ENCODE results near the gene SMYD2. TPM values are rescaled to one million over a fixed set of nuclear protein-coding genes. Genes with fewer than 3 reads are reported as not detected.
"Not testable (repeated sequence)": the region's sequence is repeated elsewhere in the genome, so short reads cannot be mapped to it uniquely, and the experiment has no call there.

Gene SMYD2
- polyA plus RNA-seq, 4 donors = 20.8 to 39.0 (median 21.3) TPM

DNA sequence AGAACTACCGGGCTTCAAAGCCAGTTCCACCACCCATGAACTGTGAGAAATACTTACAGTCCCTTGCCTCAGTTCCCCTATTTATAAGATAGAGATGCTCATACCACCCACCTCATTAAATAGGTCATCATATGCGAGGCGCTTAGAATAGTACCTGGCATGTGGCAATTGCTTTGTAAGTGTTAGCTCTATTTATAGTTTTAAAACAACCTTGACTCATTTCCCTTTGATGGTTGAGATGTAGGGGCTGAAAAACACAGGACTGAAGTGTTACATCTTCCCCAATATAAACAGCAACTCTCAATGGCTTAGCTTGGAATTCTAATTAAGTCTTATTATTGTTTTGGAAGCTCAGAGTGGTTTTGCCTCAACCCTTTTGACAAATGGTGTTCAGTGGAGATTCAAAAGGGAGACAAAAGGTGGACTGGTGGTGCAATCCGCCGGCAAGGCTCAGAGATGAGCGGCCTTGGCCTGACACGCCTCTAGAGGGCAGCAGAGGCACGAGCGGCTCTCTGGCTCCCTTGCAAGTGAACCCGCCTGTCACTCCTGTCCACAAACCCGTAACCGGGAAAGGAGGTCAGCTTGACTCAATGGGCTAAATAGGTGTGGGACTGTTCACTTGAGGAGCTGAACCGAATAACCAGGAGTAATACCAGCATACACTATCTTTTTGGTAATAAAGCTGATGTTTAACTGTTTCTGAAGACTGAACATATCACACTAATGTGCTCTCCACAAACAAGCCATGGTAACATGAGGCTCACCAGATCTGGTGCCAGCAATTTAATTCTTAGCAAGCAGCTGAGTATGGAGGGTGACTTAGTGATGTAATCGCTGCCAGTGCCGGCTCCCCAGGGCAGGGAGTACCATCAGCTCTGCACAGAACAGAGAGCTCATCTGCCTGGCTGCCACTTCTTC, 19.5 kb upstream of the SMYD2 start:
- Histone ChIP-seq H3K36me3 (ENCODE audit: control insufficient read depth in 3 of 3, insufficient read depth in 2 of 3, low read depth in 1 of 3, low read length in 3 of 3) (no peaks in the 10 kb centered on the region), H3K4me1 (ENCODE audit: control insufficient read depth in 3 of 3, insufficient read depth in 2 of 3, low read depth in 1 of 3, low read length in 2 of 3) (no peaks in the 10 kb centered on the region), H3K4me3 (ENCODE audit: low read depth in 1 of 3, low read length in 3 of 3) (no peak overlapping the region), H3K9me3 (ENCODE audit: control insufficient read depth in 2 of 2, insufficient read depth in 1 of 2, low read depth in 1 of 2, low read length in 1 of 2) (no peaks in the 10 kb centered on the region), H3K27ac (ENCODE audit: low read depth in 1 of 3, low read length in 2 of 3) (no peak overlapping the region), H3K27me3 (ENCODE audit: control insufficient read depth in 3 of 3, insufficient read depth in 3 of 3, low read length in 3 of 3) (peaks cover 3 to 8% (median 3%) of the 10 kb centered on the region in 3 donors)
- DNase-seq = peak; percentile 73 to 84
- 9 to 15% (median 11%) methylated on average over 15 of the region's 15 CpGs for WGBS, 3 donors
- no peak for FAIRE-seq

- DNase-seq = no peak
- Histone ChIP-seq H3K36me3 (ENCODE audit: control insufficient read depth in 3 of 3, insufficient read depth in 2 of 3, low read depth in 1 of 3, low read length in 3 of 3) (no peaks in the 10 kb centered on the region), H3K9me3 (ENCODE audit: control insufficient read depth in 2 of 2, insufficient read depth in 1 of 2, low read depth in 1 of 2, low read length in 1 of 2) (no peaks in the 10 kb centered on the region), H3K27ac (ENCODE audit: low read depth in 1 of 3, low read length in 2 of 3) (no peak overlapping the region), H3K4me1 (ENCODE audit: control insufficient read depth in 3 of 3, insufficient read depth in 2 of 3, low read depth in 1 of 3, low read length in 2 of 3) (no peaks in the 10 kb centered on the region), H3K4me3 (ENCODE audit: low read depth in 1 of 3, low read length in 3 of 3) (no peak overlapping the region), H3K27me3 (ENCODE audit: control insufficient read depth in 3 of 3, insufficient read depth in 3 of 3, low read length in 3 of 3) (peaks cover 3 to 6% (median 3%) of the 10 kb centered on the region in 3 donors)
- no peak for FAIRE-seq
- WGBS, 3 donors = 68 to 70% (median 69%) methylated on average over 4 of the region's 4 CpGs
Observed at GRCh38 chr1:214264196-214264595, 16.8 kb upstream of the SMYD2 start.

DNA sequence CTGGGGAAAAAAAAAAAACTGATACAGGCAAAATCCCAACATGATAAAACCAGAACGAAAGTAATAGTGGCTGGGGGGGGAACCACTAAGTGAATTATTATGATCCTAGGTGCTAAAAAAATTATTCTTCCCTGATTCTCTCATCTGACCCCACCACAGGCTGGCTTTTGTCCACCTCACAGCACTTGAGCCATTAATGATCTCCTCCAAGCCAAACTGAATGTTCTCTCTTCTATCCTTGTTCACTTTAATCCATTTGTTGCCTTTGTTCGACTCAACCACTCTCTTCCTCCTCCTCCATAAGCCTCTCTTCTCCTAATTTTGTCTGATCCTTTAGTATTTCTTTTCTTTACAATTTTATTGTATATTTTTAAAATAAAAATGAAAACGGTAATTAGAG, 16.0 kb upstream of the SMYD2 start:
- WGBS, 3 donors = 49 to 71% (median 51%) methylated on average over 3 of the region's 3 CpGs
- FAIRE-seq = no peak

DNA sequence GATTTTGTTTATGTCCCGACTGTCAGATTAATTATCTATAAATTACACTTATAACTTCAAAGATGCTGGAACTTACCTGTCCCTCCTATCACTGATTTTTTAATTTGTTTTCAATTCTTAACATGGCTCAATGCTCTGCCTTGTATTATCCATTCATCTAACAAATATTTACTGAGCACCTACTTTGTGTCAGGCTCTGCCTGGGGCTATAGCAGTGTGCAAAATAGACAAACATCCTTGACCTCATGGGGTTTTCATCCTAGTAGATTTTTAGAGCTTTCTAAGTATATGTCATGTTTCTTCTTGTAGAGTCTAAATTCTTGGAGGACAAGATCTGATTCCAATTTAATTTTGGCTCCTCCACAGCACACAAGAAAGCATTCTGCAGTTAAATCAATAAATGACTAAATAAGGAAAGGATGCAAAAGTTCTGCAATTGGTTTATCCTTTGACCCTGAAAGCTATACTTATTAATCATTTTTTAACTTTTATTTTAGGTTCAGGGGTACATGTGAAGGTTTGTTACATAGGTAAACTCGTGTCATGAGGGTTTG, 10.8 kb upstream of the SMYD2 start:
- H3K4me1 ChIP-seq (ENCODE audit: control insufficient read depth in 3 of 3, insufficient read depth in 2 of 3, low read depth in 1 of 3, low read length in 2 of 3) = no peaks in the 10 kb centered on the region
- no peak overlapping the region for H3K27ac ChIP-seq (ENCODE audit: low read depth in 1 of 3, low read length in 2 of 3)
- 36 to 66% (median 39%) methylated on average over 2 of the region's 2 CpGs for WGBS, 3 donors
- peaks cover 0 to 4% (median 0%) of the 10 kb centered on the region in 3 donors for H3K27me3 ChIP-seq (ENCODE audit: control insufficient read depth in 3 of 3, insufficient read depth in 3 of 3, low read length in 3 of 3)
- peaks cover 0 to 5% of the 10 kb centered on the region in 2 donors for H3K9me3 ChIP-seq (ENCODE audit: control insufficient read depth in 2 of 2, insufficient read depth in 1 of 2, low read depth in 1 of 2, low read length in 1 of 2)
- FAIRE-seq (no peak), DNase-seq (no peak)
- no peak overlapping the region for H3K4me3 ChIP-seq (ENCODE audit: low read depth in 1 of 3, low read length in 3 of 3)
- H3K36me3 ChIP-seq (ENCODE audit: control insufficient read depth in 3 of 3, insufficient read depth in 2 of 3, low read depth in 1 of 3, low read length in 3 of 3) = no peaks in the 10 kb centered on the region

More for the DNA sequence above, 16.0 kb upstream of the SMYD2 start:
- Histone ChIP-seq H3K27me3 (ENCODE audit: control insufficient read depth in 3 of 3, insufficient read depth in 3 of 3, low read length in 3 of 3) (peaks cover 3 to 6% (median 4%) of the 10 kb centered on the region in 3 donors), H3K27ac (ENCODE audit: low read depth in 1 of 3, low read length in 2 of 3) (no peak overlapping the region), H3K4me3 (ENCODE audit: low read depth in 1 of 3, low read length in 3 of 3) (no peak overlapping the region), H3K9me3 (ENCODE audit: control insufficient read depth in 2 of 2, insufficient read depth in 1 of 2, low read depth in 1 of 2, low read length in 1 of 2) (no peaks in the 10 kb centered on the region), H3K36me3 (ENCODE audit: control insufficient read depth in 3 of 3, insufficient read depth in 2 of 3, low read depth in 1 of 3, low read length in 3 of 3) (no peaks in the 10 kb centered on the region), H3K4me1 (ENCODE audit: control insufficient read depth in 3 of 3, insufficient read depth in 2 of 3, low read depth in 1 of 3, low read length in 2 of 3) (no peaks in the 10 kb centered on the region)
- no peak for DNase-seq

DNA sequence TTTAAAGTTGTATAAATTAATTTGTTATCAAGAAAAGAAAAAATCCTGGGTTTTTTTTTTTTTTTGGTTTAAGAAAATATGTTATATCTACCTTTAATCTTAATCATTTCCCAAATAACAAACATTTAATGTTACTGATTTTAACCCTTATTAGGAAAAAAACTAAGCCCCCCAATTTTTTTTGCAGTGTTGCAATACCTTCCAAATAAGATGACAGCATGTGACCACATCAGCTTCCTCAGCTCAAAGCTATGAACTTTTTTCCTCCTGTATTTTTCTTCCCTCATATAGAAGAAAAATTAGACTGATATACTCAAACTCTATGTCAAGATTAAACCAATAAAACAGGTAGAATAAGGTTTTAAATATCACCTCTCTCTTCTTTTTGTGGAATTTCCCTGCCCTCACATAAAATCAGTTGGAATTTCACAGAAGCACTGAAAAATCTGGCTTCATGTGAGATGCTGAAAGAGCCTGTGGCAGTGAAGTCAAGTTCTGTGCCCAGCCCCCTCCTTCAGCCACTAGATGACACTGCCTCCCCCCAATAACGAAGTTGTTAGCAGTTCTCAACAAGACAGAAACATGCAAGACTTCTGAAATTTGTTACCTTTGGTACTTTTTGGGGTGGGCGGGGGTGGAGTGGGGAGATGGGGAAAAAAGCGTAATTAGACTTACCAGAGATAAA, 9.6 kb upstream of the SMYD2 start:
- no peaks in the 10 kb centered on the region for H3K36me3 ChIP-seq (ENCODE audit: control insufficient read depth in 3 of 3, insufficient read depth in 2 of 3, low read depth in 1 of 3, low read length in 3 of 3)
- WGBS, 3 donors = 44 to 51% (median 48%) methylated on average over 3 of the region's 3 CpGs
- FAIRE-seq = no peak
- no peak overlapping the region for H3K4me3 ChIP-seq (ENCODE audit: low read depth in 1 of 3, low read length in 3 of 3)
- H3K27ac ChIP-seq (ENCODE audit: low read depth in 1 of 3, low read length in 2 of 3) = no peak overlapping the region
- H3K9me3 ChIP-seq (ENCODE audit: control insufficient read depth in 2 of 2, insufficient read depth in 1 of 2, low read depth in 1 of 2, low read length in 1 of 2) = peaks cover 0 to 9% of the 10 kb centered on the region in 2 donors
- no peak for DNase-seq
- H3K27me3 ChIP-seq (ENCODE audit: control insufficient read depth in 3 of 3, insufficient read depth in 3 of 3, low read length in 3 of 3) = peaks cover 0 to 4% (median 0%) of the 10 kb centered on the region in 3 donors
- no peaks in the 10 kb centered on the region for H3K4me1 ChIP-seq (ENCODE audit: control insufficient read depth in 3 of 3, insufficient read depth in 2 of 3, low read depth in 1 of 3, low read length in 2 of 3)

DNA sequence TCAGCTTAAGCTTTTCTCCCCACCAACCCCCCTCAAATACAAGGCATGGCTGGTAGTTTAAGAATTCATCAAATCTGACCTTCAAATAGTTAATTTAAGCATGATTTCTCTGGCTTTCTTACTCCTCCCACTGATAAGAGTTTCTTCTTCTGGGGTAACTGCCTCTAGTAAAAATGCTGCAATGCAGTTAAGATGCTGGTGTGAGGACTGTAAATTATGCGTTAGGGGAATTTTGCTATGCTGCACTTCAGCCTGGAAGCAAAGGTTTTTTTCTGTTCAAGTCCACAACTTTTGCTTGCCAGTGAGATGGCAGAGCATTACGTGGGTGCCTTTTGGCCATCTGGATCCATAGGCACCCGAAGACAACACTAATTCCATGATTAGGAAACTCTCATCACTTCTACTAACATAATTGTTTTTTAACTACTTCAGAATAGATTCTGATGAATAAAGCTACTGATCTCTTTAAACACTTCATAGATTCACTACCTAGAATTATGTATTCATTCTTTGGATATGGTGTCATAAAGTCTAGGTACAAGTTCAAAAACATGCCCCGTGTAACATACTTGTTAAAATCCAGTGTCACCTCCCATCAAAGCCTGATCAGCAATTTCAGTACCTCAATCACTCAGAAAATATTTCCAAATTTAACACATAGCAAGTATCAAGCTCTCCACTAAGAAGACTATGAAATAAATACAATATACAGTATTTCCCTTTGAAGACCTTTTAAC, 8.8 kb upstream of the SMYD2 start:
- Histone ChIP-seq H3K4me1 (ENCODE audit: control insufficient read depth in 3 of 3, insufficient read depth in 2 of 3, low read depth in 1 of 3, low read length in 2 of 3) (no peaks in the 10 kb centered on the region), H3K27me3 (ENCODE audit: control insufficient read depth in 3 of 3, insufficient read depth in 3 of 3, low read length in 3 of 3) (peaks cover 0 to 4% (median 0%) of the 10 kb centered on the region in 3 donors), H3K27ac (ENCODE audit: low read depth in 1 of 3, low read length in 2 of 3) (no peak overlapping the region), H3K9me3 (ENCODE audit: control insufficient read depth in 2 of 2, insufficient read depth in 1 of 2, low read depth in 1 of 2, low read length in 1 of 2) (peaks cover 0 to 9% of the 10 kb centered on the region in 2 donors), H3K36me3 (ENCODE audit: control insufficient read depth in 3 of 3, insufficient read depth in 2 of 3, low read depth in 1 of 3, low read length in 3 of 3) (no peaks in the 10 kb centered on the region), H3K4me3 (ENCODE audit: low read depth in 1 of 3, low read length in 3 of 3) (no peak overlapping the region)
- WGBS, 3 donors = 30 to 61% (median 40%) methylated on average over 4 of the region's 4 CpGs
- no peak for FAIRE-seq
- no peak for DNase-seq

- Histone ChIP-seq H3K36me3 (ENCODE audit: control insufficient read depth in 3 of 3, insufficient read depth in 2 of 3, low read depth in 1 of 3, low read length in 3 of 3) (no peaks in the 10 kb centered on the region), H3K27ac (ENCODE audit: low read depth in 1 of 3, low read length in 2 of 3) (no peak overlapping the region), H3K27me3 (ENCODE audit: control insufficient read depth in 3 of 3, insufficient read depth in 3 of 3, low read length in 3 of 3) (peaks cover 0 to 4% (median 0%) of the 10 kb centered on the region in 3 donors), H3K9me3 (ENCODE audit: control insufficient read depth in 2 of 2, insufficient read depth in 1 of 2, low read depth in 1 of 2, low read length in 1 of 2) (peaks cover 0 to 9% of the 10 kb centered on the region in 2 donors), H3K4me1 (ENCODE audit: control insufficient read depth in 3 of 3, insufficient read depth in 2 of 3, low read depth in 1 of 3, low read length in 2 of 3) (no peaks in the 10 kb centered on the region), H3K4me3 (ENCODE audit: low read depth in 1 of 3, low read length in 3 of 3) (no peak overlapping the region)
- WGBS, 3 donors = 72 to 81% (median 74%) methylated on average over 2 of the region's 2 CpGs
- DNase-seq (no peak), FAIRE-seq (no peak)
Observed at GRCh38 chr1:214272964-214273533, 7.9 kb upstream of the SMYD2 start.

DNA sequence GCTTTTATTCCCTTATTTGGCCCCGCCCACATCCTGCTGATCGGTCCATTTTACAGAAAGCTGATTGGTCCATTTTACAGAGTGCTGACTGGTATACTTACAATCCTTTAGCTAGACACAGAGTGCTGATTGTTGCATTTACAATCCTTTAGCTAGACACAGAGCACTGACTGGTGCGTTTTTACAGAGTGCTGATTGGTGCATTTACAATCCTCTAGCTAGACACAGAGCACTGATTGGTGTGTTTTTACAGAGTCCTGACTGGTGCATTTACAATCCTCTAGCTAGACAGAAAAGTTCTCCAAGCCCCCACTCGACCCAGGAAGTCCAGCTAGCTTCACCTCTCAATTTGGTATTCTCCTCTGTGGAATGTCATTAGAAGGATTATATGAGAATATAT, 5.3 kb upstream of the SMYD2 start:
- 88 to 93% (median 91%) methylated on average over 4 of the region's 4 CpGs for WGBS, 3 donors
- not testable (repeated sequence) for H3K36me3 ChIP-seq (ENCODE audit: control insufficient read depth in 3 of 3, insufficient read depth in 2 of 3, low read depth in 1 of 3, low read length in 3 of 3); H3K9me3 ChIP-seq (ENCODE audit: control insufficient read depth in 2 of 2, insufficient read depth in 1 of 2, low read depth in 1 of 2, low read length in 1 of 2); H3K4me3 ChIP-seq (ENCODE audit: low read depth in 1 of 3, low read length in 3 of 3); H3K27ac ChIP-seq (ENCODE audit: low read depth in 1 of 3, low read length in 2 of 3); FAIRE-seq; H3K4me1 ChIP-seq (ENCODE audit: control insufficient read depth in 3 of 3, insufficient read depth in 2 of 3, low read depth in 1 of 3, low read length in 2 of 3); DNase-seq; H3K27me3 ChIP-seq (ENCODE audit: control insufficient read depth in 3 of 3, insufficient read depth in 3 of 3, low read length in 3 of 3)
